ENCODE data around the gene CD69.
"Not testable (repeated sequence)": the region's sequence is repeated elsewhere in the genome, so short reads cannot be mapped to it uniquely, and the experiment has no call there.

- TF ChIP-seq CTCF, POLR2A (IDR thresholded peaks at IDR 0.05): not testable (repeated sequence)
These were observed 47.6 kb downstream of the CD69 start for GRCh38 chr12:9713032-9713558.
